A549 (cell line): Measurements from ENCODE around the gene TMEM179B. TPM values are rescaled to one million over a fixed set of nuclear protein-coding genes. Genes with fewer than 3 reads are reported as not detected.

Source experiments
- ATAC-seq, 2 experiments: fragments of 200-7000 bp in 1 of 2; fragments of >200 bp in 1 of 2; cut with Nextera tagmentation in 1 of 2; cut with Tn5 transposase in 1 of 2; 3 replicates each; pipeline versions ENCODE4 v1.8.0 to v1.9.1; 2018 to 2020; ENCODE audit warnings: mild to moderate bottlenecking in 1 of 2, moderate library complexity in 1 of 2
- CTCF ChIA-PET: fragments of 300-600 bp; sonication (Branson Sonifier 250); formaldehyde crosslinking; extraction: SDS; loops from one replicate; lab custom pipeline; 2021; ENCODE audit warnings: antibody characterized with exemption, inconsistent platforms; lab: Yijun Ruan, JAX
- POLR2A ChIA-PET: fragments of 350-600 bp; formaldehyde crosslinking; extraction: SDS; loops from one replicate; lab custom pipeline; 2021; ENCODE audit warnings: antibody characterized with exemption, inconsistent platforms; lab: Yijun Ruan, JAX
- DNase-seq, 2 experiments: peaks; one replicate each; pipeline versions ENCODE4 v3.0.0 to v3.0.0-alpha.2; 2011 to 2016; ENCODE audit warnings: low read depth in 1 of 2, low spot score in 1 of 2
- FAIRE-seq: peaks from 2 replicates; lab custom pipeline; 2011; peaks lifted over from hg19 to GRCh38; lab: Jason Lieb, UNC
- H3K27ac ChIP-seq, 2 experiments: fragments of >200 bp; sonication (Bioruptor Twin); formaldehyde crosslinking; 3 replicates each; pipeline ENCODE4 v1.5.1; 2016 to 2017
- H3K4me1 ChIP-seq: fragments of >200 bp; sonication (Bioruptor Twin); formaldehyde crosslinking; 3 replicates; pipeline ENCODE4 v1.6.1; 2016
- H3K4me2 ChIP-seq: fragments of >200 bp; sonication (Bioruptor Twin); formaldehyde crosslinking; 3 replicates; pipeline ENCODE4 v1.6.1; 2016
- H3K4me3 ChIP-seq: fragments of >200 bp; sonication (Bioruptor Twin); formaldehyde crosslinking; 3 replicates; pipeline ENCODE4 v1.5.1; 2016
- H3K9me3 ChIP-seq: fragments of >200 bp; sonication (Bioruptor Twin); formaldehyde crosslinking; 3 replicates; pipeline ENCODE4 v1.6.1; 2016
- ATOH8 ChIP-seq: fragments of 250-450 bp; sonication (Bioruptor Pico); IDR thresholded peaks from 2 replicates; pipeline ENCODE4 v1.5.0; 2020; ENCODE audit warnings: low read depth, mild to moderate bottlenecking, moderate library complexity
- CBX8 ChIP-seq: fragments of 200-600 bp; sonication (generic); IDR thresholded peaks from 2 replicates; pipeline ENCODE4 v1.6.1; 2016
- CTCF ChIP-seq: fragments of >200 bp; sonication (Bioruptor Twin); formaldehyde crosslinking; IDR thresholded peaks from 3 replicates; pipeline ENCODE4 v1.5.1; 2016
- EHMT2 ChIP-seq: fragments of 200-600 bp; sonication (generic); IDR thresholded peaks from 2 replicates; pipeline ENCODE4 v1.6.1; 2016; ENCODE audit warnings: antibody characterized with exemption, low read depth, mild to moderate bottlenecking, moderate library complexity
- ELK1 ChIP-seq: fragments of 150-350 bp; IDR thresholded peaks from 2 replicates; pipeline ENCODE4 v1.6.1; 2014; ENCODE audit warnings: low read depth, mild to moderate bottlenecking, low read length
- ESRRA ChIP-seq: fragments of 150-350 bp; IDR thresholded peaks from 2 replicates; pipeline ENCODE4 v1.6.1; 2014; ENCODE audit warnings: mild to moderate bottlenecking, low read length, borderline replicate concordance
- GATA3 ChIP-seq: IDR thresholded peaks from 2 replicates; pipeline ENCODE4 v1.6.1; 2012; ENCODE audit warnings: borderline replicate concordance
- HDAC2 ChIP-seq: fragments of 200-600 bp; sonication (generic); IDR thresholded peaks from 2 replicates; pipeline ENCODE4 v1.6.1; 2016
- HES2 ChIP-seq: fragments of >200 bp; sonication (Bioruptor Twin); formaldehyde crosslinking; IDR thresholded peaks from 2 replicates; pipeline ENCODE4 v1.6.1; 2016
- HEYL ChIP-seq: fragments of 250-450 bp; sonication (Bioruptor Pico); IDR thresholded peaks from 2 replicates; pipeline ENCODE4 v1.8.0; 2021; ENCODE audit warnings: mild to moderate bottlenecking, moderate library complexity
- JUN ChIP-seq, 2 experiments: fragments of >200 bp; sonication (Bioruptor Twin); formaldehyde crosslinking; IDR thresholded peaks; 2 replicates in 1 of 2; 3 replicates in 1 of 2; pipeline ENCODE4 v1.6.1; 2016 to 2017
- MAZ ChIP-seq: fragments of 150-350 bp; IDR thresholded peaks from 2 replicates; pipeline ENCODE4 v1.6.1; 2014; ENCODE audit warnings: antibody characterized with exemption, low read depth, low read length, borderline replicate concordance
- PBX3 ChIP-seq: IDR thresholded peaks from 2 replicates; pipeline ENCODE4 v1.6.1; 2012
- PHF8 ChIP-seq: fragments of 200-600 bp; sonication (generic); IDR thresholded peaks from 2 replicates; pipeline ENCODE4 v1.6.1; 2016; ENCODE audit warnings: low read depth, mild to moderate bottlenecking, antibody characterized with exemption, moderate library complexity, borderline replicate concordance
- POLR2A ChIP-seq: IDR thresholded peaks from 2 replicates; pipeline ENCODE4 v1.6.1; 2012; ENCODE audit warnings: mild to moderate bottlenecking, low read length
- RCOR1 ChIP-seq: fragments of 150-350 bp; IDR thresholded peaks from 2 replicates; pipeline ENCODE4 v1.6.1; 2014; ENCODE audit warnings: antibody characterized with exemption, low read length, low read depth
- RFX5 ChIP-seq: fragments of 450-650 bp; IDR thresholded peaks from 2 replicates; pipeline ENCODE4 v1.7.1; 2014; ENCODE audit warnings: antibody characterized with exemption, mild to moderate bottlenecking, moderate library complexity
- SREBF2 ChIP-seq: fragments of 450-650 bp; IDR thresholded peaks from 2 replicates; pipeline ENCODE4 v1.6.1; 2014; ENCODE audit warnings: mild to moderate bottlenecking, moderate library complexity
- TFCP2L1 ChIP-seq: fragments of 250-450 bp; sonication (Bioruptor Pico); IDR thresholded peaks from 2 replicates; pipeline ENCODE4 v1.5.0; 2021; ENCODE audit warnings: mild to moderate bottlenecking
- ZFP36 ChIP-seq: fragments of 450-650 bp; IDR thresholded peaks from 2 replicates; pipeline ENCODE4 v1.6.1; 2014; ENCODE audit warnings: borderline replicate concordance; ENCODE audit not compliant: partially characterized antibody
- ZSCAN20 ChIP-seq: fragments of 250-450 bp; sonication (Bioruptor Pico); IDR thresholded peaks from 2 replicates; pipeline ENCODE4 v1.8.0; 2022; ENCODE audit warnings: mild to moderate bottlenecking, moderate library complexity
- WGBS: methylation state at CpG from one replicate; pipeline ENCODE4 v1.1.6; 2017; ENCODE audit errors: missing lambda C conversion rate; 5-methylcytosine and 5-hydroxymethylcytosine counted together
- polyA plus RNA-seq, 4 experiments: library from polyadenylated mRNA; depleted of rRNA in 3 of 4; stranded (reverse); fragments of >200 nt; fragmentation: RNase III in 1 of 4; extraction: RNeasy Plus Mini Kit Qiagen cat#74134 plus additional on column Dnase treatment in 1 of 4; gene quantifications; 2 replicates in 3 of 4; 3 replicates in 1 of 4; pipeline ENCODE4 v1.2.3, GENCODE V29; 2011 to 2017

The TMEM179B gene
- polyA plus RNA-seq, 2 of the 4 experiments (the other 2 are of a cell fraction) = 62.8 to 64.7 TPM

GRCh38 chr11:62816557-62816956 is 29.4 kb downstream of the TMEM179B start:
- no peak overlapping the region for H3K4me3 ChIP-seq
- FAIRE-seq (no peak), ATAC-seq (no peak), DNase-seq (no peak)
- no peak overlapping the region for H3K4me2 ChIP-seq
- TF ChIP-seq HES2 = no peak
- no peak for TF ChIP-seq POLR2A
- TF ChIP-seq PBX3 = no peak
- no peak for TF ChIP-seq ELK1
- no peak for TF ChIP-seq SREBF2
- TF ChIP-seq PHF8 = no peak
- no peak for TF ChIP-seq ATOH8 (CRISPR knock-in tag)
- TF ChIP-seq TFCP2L1 = no peak
- no peak for TF ChIP-seq ZFP36
- no peak for TF ChIP-seq CTCF
- no peak for TF ChIP-seq ZSCAN20
- TF ChIP-seq CBX8 = no peak
- no peak for TF ChIP-seq RFX5
- TF ChIP-seq GATA3 = no peak
- TF ChIP-seq JUN (IDR thresholded peaks at IDR 0.05) = no peak
- TF ChIP-seq EHMT2 = no peak
- TF ChIP-seq HDAC2 = no peak
- no peak for TF ChIP-seq ESRRA
- H3K9me3 ChIP-seq = no peaks in the 10 kb centered on the region
- CTCF ChIA-PET = interaction anchor here (1.0 to 3.4 kb wide), 3 partner anchors 10 to 29 kb away, joined by 3 to 17 read pairs (median 14); partner anchors contain the start of gene TMEM179B
- WGBS = 91% methylated on average over 8 of the region's 8 CpGs
- POLR2A ChIA-PET = interaction anchor here (1.2 kb wide), 1 partner anchor 15 kb away, joined by 3 read pairs; the partner anchor contains the start of gene STX5
- H3K27ac ChIP-seq = no peak overlapping the region
- H3K4me1 ChIP-seq = no peaks in the 10 kb centered on the region

GRCh38 chr11:62817129-62817528 is 29.9 kb downstream of the TMEM179B start:
- 80% methylated on average over 4 of the region's 4 CpGs for WGBS
- CTCF ChIA-PET = interaction anchor here (0.9 to 3.4 kb wide), 4 partner anchors 10 to 30 kb away, joined by 3 to 17 read pairs (median 8); partner anchors contain the start of gene TMEM179B

More at GRCh38 chr11:62817129-62817528, 29.9 kb downstream of the TMEM179B start:
- H3K4me1 ChIP-seq = no peaks in the 10 kb centered on the region
- no peaks in the 10 kb centered on the region for H3K9me3 ChIP-seq
- ATAC-seq = no peak
- TF ChIP-seq PBX3 (no peak), HEYL (CRISPR knock-in tag) (no peak), RCOR1 (no peak), CBX8 (no peak), MAZ (no peak), GATA3 (no peak), ZSCAN20 (no peak)
- FAIRE-seq = no peak
- no peak for DNase-seq
- POLR2A ChIA-PET = interaction anchor here (1.2 kb wide), 1 partner anchor 15 kb away, joined by 3 read pairs; the partner anchor contains the start of gene STX5
- no peak overlapping the region for H3K27ac ChIP-seq
- no peak overlapping the region for H3K4me3 ChIP-seq
- H3K4me2 ChIP-seq = no peak overlapping the region
